Transverse colon (tissue), 4 donors: Measurements from ENCODE around the gene ARHGAP42.

ENCODE experiments used
- EP300 ChIP-seq: sonication (generic); formaldehyde crosslinking; IDR thresholded peaks from one replicate; pipeline ENCODE4 v1.6.1; 2017; ENCODE audit warnings: antibody characterized with exemption, low read depth
- POLR2A ChIP-seq: fragments of 450-650 bp; IDR thresholded peaks from one replicate; pipeline ENCODE4 v1.6.1; 2016; ENCODE audit warnings: antibody characterized with exemption, mild to moderate bottlenecking, moderate library complexity
- POLR2AphosphoS5 ChIP-seq, 3 donors: sonication (generic); formaldehyde crosslinking; IDR thresholded peaks; one replicate each; pipeline ENCODE4 v1.6.1; 2016; ENCODE audit warnings: antibody characterized with exemption in 3 of 3
- TF ChIP-seq, protein P1 (sequence below), 5 experiments: fragments of 200-600 bp in 3 of 5; fragments of 450-650 bp in 2 of 5; sonication (generic) in 3 of 5; IDR thresholded peaks; 1 replicate in 2 of 5; 2 replicates in 3 of 5; pipeline ENCODE4 v1.5.1; 2016 to 2017; ENCODE audit warnings: antibody characterized with exemption in 5 of 5, inconsistent platforms in 3 of 5, mild to moderate bottlenecking in 2 of 5, moderate library complexity in 1 of 5

GRCh38 chr11:100910808-100911207, 223.7 kb downstream of the ARHGAP42 start:
- no peak for TF ChIP-seq POLR2A
- TF ChIP-seq, protein P1, sequence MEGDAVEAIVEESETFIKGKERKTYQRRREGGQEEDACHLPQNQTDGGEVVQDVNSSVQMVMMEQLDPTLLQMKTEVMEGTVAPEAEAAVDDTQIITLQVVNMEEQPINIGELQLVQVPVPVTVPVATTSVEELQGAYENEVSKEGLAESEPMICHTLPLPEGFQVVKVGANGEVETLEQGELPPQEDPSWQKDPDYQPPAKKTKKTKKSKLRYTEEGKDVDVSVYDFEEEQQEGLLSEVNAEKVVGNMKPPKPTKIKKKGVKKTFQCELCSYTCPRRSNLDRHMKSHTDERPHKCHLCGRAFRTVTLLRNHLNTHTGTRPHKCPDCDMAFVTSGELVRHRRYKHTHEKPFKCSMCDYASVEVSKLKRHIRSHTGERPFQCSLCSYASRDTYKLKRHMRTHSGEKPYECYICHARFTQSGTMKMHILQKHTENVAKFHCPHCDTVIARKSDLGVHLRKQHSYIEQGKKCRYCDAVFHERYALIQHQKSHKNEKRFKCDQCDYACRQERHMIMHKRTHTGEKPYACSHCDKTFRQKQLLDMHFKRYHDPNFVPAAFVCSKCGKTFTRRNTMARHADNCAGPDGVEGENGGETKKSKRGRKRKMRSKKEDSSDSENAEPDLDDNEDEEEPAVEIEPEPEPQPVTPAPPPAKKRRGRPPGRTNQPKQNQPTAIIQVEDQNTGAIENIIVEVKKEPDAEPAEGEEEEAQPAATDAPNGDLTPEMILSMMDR (IDR thresholded peaks at IDR 0.05): no peak
- TF ChIP-seq POLR2AphosphoS5 (IDR thresholded peaks at IDR 0.05): no peak
- no peak for TF ChIP-seq EP300
